Stomach (tissue), 9 donors: Measurements from ENCODE around the gene SEC11C. TPM values are rescaled to one million over a fixed set of nuclear protein-coding genes. Genes with fewer than 3 reads are reported as not detected.

ENCODE experiments used
- DNase-seq, 2 donors: peaks; one replicate each; pipeline versions ENCODE4 v3.0.0 to v3.0.0-alpha.2; 2013 to 2019
- H3K27ac ChIP-seq, 5 donors: fragments of 200-600 bp in 4 of 5; sonication (generic) in 4 of 5; one replicate each; pipeline ENCODE4 v1.5.1; 2013 to 2019; ENCODE audit warnings: mild to moderate bottlenecking in 1 of 5, moderate library complexity in 1 of 5
- H3K27me3 ChIP-seq, 3 donors: fragments of 200-600 bp; sonication (generic); one replicate each; pipeline ENCODE4 v1.5.1; 2017 to 2019; ENCODE audit warnings: mixed run types in 1 of 3
- H3K36me3 ChIP-seq, 4 donors: fragments of 200-600 bp; sonication (generic); 1 replicate in 3 of 4; 2 replicates in 1 of 4; pipeline ENCODE4 v1.5.1; 2016 to 2019
- H3K4me1 ChIP-seq, 4 donors: fragments of 200-600 bp; sonication (generic); one replicate each; pipeline ENCODE4 v1.5.1; 2016 to 2019
- H3K4me3 ChIP-seq, 4 donors: fragments of 200-600 bp; sonication (generic) in 3 of 4; one replicate each; pipeline ENCODE4 v1.5.1; 2016 to 2019; ENCODE audit warnings: mild to moderate bottlenecking in 1 of 4
- H3K9me3 ChIP-seq, 4 donors: fragments of 200-600 bp; sonication (generic); one replicate each; pipeline ENCODE4 v1.5.1; 2016 to 2019
- EP300 ChIP-seq: sonication (generic); formaldehyde crosslinking; IDR thresholded peaks from one replicate; pipeline ENCODE4 v1.6.1; 2017; ENCODE audit warnings: antibody characterized with exemption
- POLR2A ChIP-seq, 4 donors: fragments of 450-650 bp; IDR thresholded peaks; one replicate each; pipeline ENCODE4 v1.6.1; 2016; ENCODE audit warnings: antibody characterized with exemption in 4 of 4, control low read depth in 2 of 4, mild to moderate bottlenecking in 1 of 4, moderate library complexity in 1 of 4
- POLR2AphosphoS5 ChIP-seq, 3 donors: sonication (generic); formaldehyde crosslinking; IDR thresholded peaks; one replicate each; pipeline ENCODE4 v1.6.1; 2016; ENCODE audit warnings: antibody characterized with exemption in 3 of 3
- WGBS, 5 donors: extraction: QIAGEN DNeasy Blood & Tissue Kit in 3 of 5; methylation state at CpG; one replicate each; pipeline versions ENCODE4 v1.1.5 to v1.1.7; 2013 to 2018; 5-methylcytosine and 5-hydroxymethylcytosine counted together
- intact Hi-C: fragments of 100-400 bp; cut with DNase I; formaldehyde crosslinking; loops from one replicate; pipeline ENCODE4 v1.15.1; 2023; ENCODE audit warnings: low total_unique reads
- polyA plus RNA-seq, 3 donors: library from polyadenylated mRNA; stranded (reverse); fragments of 200-250 nt; gene quantifications; one replicate each; pipeline ENCODE4 v1.2.3, GENCODE V29; 2013
- total RNA-seq, 5 donors: library from RNA; depleted of rRNA; stranded (reverse); fragments of >200 nt; gene quantifications; one replicate each; pipeline versions ENCODE4 v1.1.0 to v1.2.3, GENCODE V29; 2014 to 2016
- TF ChIP-seq, protein P1 (sequence below), 7 experiments: fragments of 450-650 bp in 4 of 7; fragments of 200-600 bp in 3 of 7; sonication (generic) in 3 of 7; IDR thresholded peaks; one replicate each; pipeline ENCODE4 v1.5.1; 2016 to 2019; ENCODE audit warnings: antibody characterized with exemption in 7 of 7, control low read depth in 2 of 7, mild to moderate bottlenecking in 1 of 7
- donor health status: healthy with polysubstance abuse.
- donor health status: Bipolar disorder and iron deficiency.
- donor health status: healthy.

Gene SEC11C
- total and polyA plus RNA-seq, 8 donors: 3.1 to 83.2 (median 52.6) TPM

DNA sequence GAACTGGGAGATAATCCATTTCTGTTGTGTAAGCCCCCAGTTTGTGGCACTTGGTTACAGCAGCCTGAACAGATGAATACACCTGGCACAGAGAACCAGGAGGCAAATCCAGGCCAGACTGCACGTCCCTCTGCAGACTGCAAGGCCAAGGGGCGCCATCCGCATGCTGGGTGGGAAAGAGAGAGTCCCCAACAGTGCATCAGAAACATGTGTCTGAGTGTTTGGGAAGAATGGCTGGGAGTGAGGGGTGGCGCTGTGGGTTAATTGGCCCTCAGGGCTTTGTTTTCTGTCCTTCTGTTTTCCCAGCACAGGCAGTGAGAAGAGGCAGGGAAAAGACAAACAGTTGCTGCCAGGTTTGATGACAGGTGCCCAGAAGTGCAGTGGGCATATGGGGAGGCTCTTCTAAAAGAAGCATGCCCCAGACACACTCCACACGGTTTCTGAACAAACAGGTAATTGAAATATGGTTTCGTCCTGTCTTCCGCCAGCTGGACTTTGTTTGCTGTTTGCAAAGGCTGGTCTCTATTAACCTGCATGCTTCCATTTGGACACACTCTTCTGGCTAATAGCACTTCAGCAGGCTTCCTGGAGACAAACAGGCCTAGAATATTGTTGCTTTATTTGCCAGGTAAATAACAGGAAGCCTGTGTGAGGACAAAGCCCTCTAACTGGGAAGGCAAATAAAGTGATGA, 43.4 kb upstream of the SEC11C start:
- Histone ChIP-seq H3K36me3 (no peaks in the 10 kb centered on the region), H3K4me1 (no peaks in the 10 kb centered on the region), H3K9me3 (no peaks in the 10 kb centered on the region), H3K27ac (no peak overlapping the region), H3K4me3 (no peak overlapping the region), H3K27me3 (peaks cover 0 to 2% (median 0%) of the 10 kb centered on the region in 3 donors)
- peak in 1 of 2 donors; percentile 59 for DNase-seq
- no peak for TF ChIP-seq POLR2A (IDR thresholded peaks at IDR 0.05)
- intact Hi-C loops: no loop called here
- 59 to 75% (median 64%) methylated on average over 7 of the region's 7 CpGs for WGBS, 5 donors

DNA sequence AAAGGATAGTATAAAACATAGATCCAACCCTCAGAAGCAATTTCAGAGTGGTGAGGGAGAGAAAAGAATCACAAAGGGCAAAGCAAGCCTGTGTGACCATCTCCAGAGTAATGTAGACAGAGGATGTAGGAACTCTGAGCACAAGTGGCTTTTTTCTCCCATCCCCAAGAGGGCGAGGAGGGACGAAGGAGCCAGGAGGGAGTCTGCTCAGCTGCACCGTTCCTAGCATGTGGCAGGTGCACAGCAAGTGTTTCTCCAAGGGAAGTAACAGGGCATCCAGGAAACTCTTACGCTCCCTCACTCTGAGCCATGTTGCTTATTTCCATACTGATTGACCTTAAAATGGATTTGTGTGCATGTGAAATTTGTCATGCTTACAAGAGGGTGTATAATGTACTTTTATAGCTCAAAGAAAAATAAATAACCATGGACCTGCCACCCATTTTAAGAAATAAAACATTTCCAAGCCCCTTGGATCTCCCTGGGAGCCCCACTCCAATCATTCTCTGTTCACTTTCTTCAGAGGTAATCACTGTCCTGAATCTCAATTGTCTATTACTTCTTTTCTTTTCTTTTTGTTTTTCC, 37.8 kb upstream of the SEC11C start:
- WGBS, 5 donors: 28 to 42% (median 31%) methylated on average over 4 of the region's 4 CpGs
- no peak for TF ChIP-seq EP300
- TF ChIP-seq, protein P1, sequence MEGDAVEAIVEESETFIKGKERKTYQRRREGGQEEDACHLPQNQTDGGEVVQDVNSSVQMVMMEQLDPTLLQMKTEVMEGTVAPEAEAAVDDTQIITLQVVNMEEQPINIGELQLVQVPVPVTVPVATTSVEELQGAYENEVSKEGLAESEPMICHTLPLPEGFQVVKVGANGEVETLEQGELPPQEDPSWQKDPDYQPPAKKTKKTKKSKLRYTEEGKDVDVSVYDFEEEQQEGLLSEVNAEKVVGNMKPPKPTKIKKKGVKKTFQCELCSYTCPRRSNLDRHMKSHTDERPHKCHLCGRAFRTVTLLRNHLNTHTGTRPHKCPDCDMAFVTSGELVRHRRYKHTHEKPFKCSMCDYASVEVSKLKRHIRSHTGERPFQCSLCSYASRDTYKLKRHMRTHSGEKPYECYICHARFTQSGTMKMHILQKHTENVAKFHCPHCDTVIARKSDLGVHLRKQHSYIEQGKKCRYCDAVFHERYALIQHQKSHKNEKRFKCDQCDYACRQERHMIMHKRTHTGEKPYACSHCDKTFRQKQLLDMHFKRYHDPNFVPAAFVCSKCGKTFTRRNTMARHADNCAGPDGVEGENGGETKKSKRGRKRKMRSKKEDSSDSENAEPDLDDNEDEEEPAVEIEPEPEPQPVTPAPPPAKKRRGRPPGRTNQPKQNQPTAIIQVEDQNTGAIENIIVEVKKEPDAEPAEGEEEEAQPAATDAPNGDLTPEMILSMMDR (IDR thresholded peaks at IDR 0.05): no peak
- no peak for TF ChIP-seq POLR2AphosphoS5 (IDR thresholded peaks at IDR 0.05)
- no peak for TF ChIP-seq POLR2A (IDR thresholded peaks at IDR 0.05)
- no peaks in the 10 kb centered on the region for H3K4me1 ChIP-seq
- H3K27ac ChIP-seq: no peak overlapping the region
- H3K27me3 ChIP-seq: peaks cover 0 to 9% (median 8%) of the 10 kb centered on the region in 3 donors
- H3K4me3 ChIP-seq: no peak overlapping the region
- intact Hi-C loops: no loop called here
- H3K36me3 ChIP-seq: no peaks in the 10 kb centered on the region
- no peak for DNase-seq
- H3K9me3 ChIP-seq: no peaks in the 10 kb centered on the region

DNA sequence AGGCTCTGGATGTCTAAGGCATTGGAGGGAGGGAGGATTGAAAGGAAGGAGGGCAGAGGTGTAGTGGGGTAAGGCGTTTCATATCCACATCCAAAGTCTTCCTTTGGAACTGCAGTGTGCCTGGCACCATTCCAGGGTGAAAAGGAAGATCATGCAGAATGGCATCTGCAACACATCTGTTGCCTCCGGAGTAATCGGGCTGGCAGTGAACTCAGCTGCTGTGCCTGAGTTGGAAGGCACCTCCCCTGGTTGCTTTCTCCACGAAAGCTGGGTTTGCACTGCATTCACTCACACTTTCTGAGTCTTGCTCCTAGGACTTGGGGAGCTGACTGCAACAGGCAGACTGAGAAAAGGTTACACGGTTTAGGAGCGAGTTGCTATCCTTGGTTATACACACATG, 30.3 kb upstream of the SEC11C start:
- H3K36me3 ChIP-seq: no peaks in the 10 kb centered on the region
- TF ChIP-seq POLR2A (IDR thresholded peaks at IDR 0.05): no peak
- TF ChIP-seq, protein P1 (IDR thresholded peaks at IDR 0.05): no peak
- no peak for TF ChIP-seq EP300
- TF ChIP-seq POLR2AphosphoS5 (IDR thresholded peaks at IDR 0.05): no peak
- H3K9me3 ChIP-seq: no peaks in the 10 kb centered on the region
- no peak overlapping the region for H3K4me3 ChIP-seq
- H3K27ac ChIP-seq: no peak overlapping the region
- intact Hi-C loops: no loop called here
- no peaks in the 10 kb centered on the region for H3K4me1 ChIP-seq
- 60 to 66% (median 63%) methylated on average over 6 of the region's 6 CpGs for WGBS, 5 donors
- H3K27me3 ChIP-seq: peaks cover 0 to 37% (median 8%) of the 10 kb centered on the region in 3 donors
- no peak for DNase-seq

DNA sequence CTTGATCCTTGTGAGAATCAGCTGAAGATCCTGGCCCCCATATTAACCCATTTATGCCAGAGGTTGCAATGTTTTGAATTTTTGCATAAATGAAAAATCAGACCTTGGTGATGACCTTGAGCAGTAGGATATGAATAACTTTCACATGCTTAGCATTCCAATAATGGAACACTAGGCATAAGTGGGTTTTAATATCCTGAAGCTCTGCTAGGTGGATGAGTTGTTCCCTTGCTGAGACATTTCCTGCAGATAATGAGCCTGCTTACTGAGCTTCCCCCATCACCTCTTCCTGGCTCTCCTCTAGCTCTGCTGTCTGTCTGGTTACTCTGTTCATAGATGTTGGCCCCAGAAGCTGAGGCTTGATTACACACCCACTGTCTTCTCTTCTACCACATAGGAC, 25.5 kb upstream of the SEC11C start:
- Histone ChIP-seq H3K9me3 (peaks cover 0 to 8% (median 0%) of the 10 kb centered on the region in 4 donors), H3K27me3 (peaks cover 0 to 40% (median 0%) of the 10 kb centered on the region in 3 donors), H3K27ac (no peak overlapping the region), H3K4me1 (no peaks in the 10 kb centered on the region), H3K4me3 (no peak overlapping the region), H3K36me3 (no peaks in the 10 kb centered on the region)
- intact Hi-C loops: loop anchor here (10.0 kb wide), 1 partner anchor 61 kb away; no protein-coding TSS in a partner anchor
- DNase-seq: no peak
- no peak for TF ChIP-seq EP300
- TF ChIP-seq, protein P1 (IDR thresholded peaks at IDR 0.05): no peak
- no peak for TF ChIP-seq POLR2AphosphoS5 (IDR thresholded peaks at IDR 0.05)
- no peak for TF ChIP-seq POLR2A (IDR thresholded peaks at IDR 0.05)
